A673 (cell line): Measurements from ENCODE around the gene ZFPM1. TPM values are rescaled to one million over a fixed set of nuclear protein-coding genes. Genes with fewer than 3 reads are reported as not detected.

Experiments
- BruUV-seq: library from RNA; stranded (reverse); fragments of 400-500 nt; replicated peaks from 2 replicates; lab custom pipeline; 2021; lab: Mats Ljungman, UMichigan
- CTCF ChIA-PET: fragments of 300-600 bp; sonication (Branson Sonifier 250); formaldehyde crosslinking; loops from one replicate; lab custom pipeline; 2022; ENCODE audit warnings: antibody characterized with exemption; lab: Charles Lee
- POLR2A ChIA-PET: fragments of 300-600 bp; sonication (Branson Sonifier 250); formaldehyde crosslinking; loops from one replicate; lab custom pipeline; 2022; ENCODE audit warnings: antibody characterized with exemption; ENCODE audit not compliant: low non-redundant PET; lab: Charles Lee
- DNase-seq: peaks from one replicate; pipeline ENCODE4 v3.0.0-alpha.2; 2015; ENCODE audit warnings: low spot score
- H3K27ac ChIP-seq: fragments of 200-600 bp; sonication (generic); 2 replicates; pipeline ENCODE4 v1.5.1; 2016; ENCODE audit warnings: mixed run types, low read depth, mild to moderate bottlenecking, mixed read lengths, antibody characterized with exemption, low read length; ENCODE audit not compliant: poor library complexity, severe bottlenecking
- H3K27me3 ChIP-seq: fragments of 200-600 bp; sonication (generic); replicated peaks from 2 replicates; pipeline ENCODE4 v1.6.1; 2017; ENCODE audit warnings: mixed run types, low read depth, mild to moderate bottlenecking, mixed read lengths, antibody characterized with exemption, low read length; ENCODE audit not compliant: insufficient read depth, poor library complexity
- H3K36me3 ChIP-seq: fragments of 200-600 bp; sonication (generic); 2 replicates; pipeline ENCODE4 v1.6.1; 2016; ENCODE audit warnings: mixed run types, mild to moderate bottlenecking, mixed read lengths, antibody characterized with exemption, low read length; ENCODE audit not compliant: insufficient read depth, poor library complexity, severe bottlenecking
- H3K4me1 ChIP-seq: fragments of 200-600 bp; sonication (generic); 2 replicates; pipeline ENCODE4 v1.6.1; 2017; ENCODE audit warnings: mixed run types, mild to moderate bottlenecking, mixed read lengths, antibody characterized with exemption, low read length; ENCODE audit not compliant: insufficient read depth, poor library complexity, severe bottlenecking
- H3K4me3 ChIP-seq: fragments of 200-600 bp; sonication (generic); 2 replicates; pipeline ENCODE4 v1.5.1; 2016; ENCODE audit warnings: low read depth, mixed run types, mild to moderate bottlenecking, mixed read lengths, low read length; ENCODE audit not compliant: poor library complexity, severe bottlenecking
- H3K9me3 ChIP-seq: fragments of 200-600 bp; sonication (generic); 2 replicates; pipeline ENCODE4 v1.6.1; 2016; ENCODE audit warnings: mixed run types, low read depth, mild to moderate bottlenecking, mixed read lengths, antibody characterized with exemption, low read length; ENCODE audit not compliant: poor library complexity, severe bottlenecking
- CTCF ChIP-seq: fragments of 300-800, 200-600 bp; sonication (generic); conservative IDR thresholded peaks from 2 replicates; pipeline ENCODE4 v1.5.1; 2017; ENCODE audit warnings: low read depth, mild to moderate bottlenecking, antibody characterized with exemption, low read length, moderate library complexity, mixed read lengths
- EZH2 ChIP-seq: fragments of 200-600 bp; sonication (generic); IDR thresholded peaks from 2 replicates; pipeline ENCODE4 v1.6.1; 2017; ENCODE audit warnings: borderline replicate concordance, low read depth, mild to moderate bottlenecking, mixed read lengths, antibody characterized with exemption, low read length; ENCODE audit not compliant: poor library complexity, severe bottlenecking
- intact Hi-C: fragments of 100-400 bp; cut with micrococcal nuclease; formaldehyde crosslinking; loops from one replicate; pipeline ENCODE4 v1.10.0; 2022; ENCODE audit not compliant: unreplicated experiment
- total RNA-seq: library from RNA; stranded (reverse); gene quantifications from 2 replicates; pipeline ENCODE4 v1.2.3, GENCODE V29; 2021

Gene ZFPM1
- total RNA-seq, 1 experiment from 2014 or later, result 5.6 TPM

- TF ChIP-seq CTCF (no peak), EZH2 (no peak)
These were observed 130.0 kb downstream of the ZFPM1 start for GRCh38 chr16:88582912-88583575.

GRCh38 chr16:88584676-88585075 is 131.6 kb downstream of the ZFPM1 start:
- Histone ChIP-seq H3K9me3 (no peaks in the 10 kb centered on the region), H3K27ac (no peak overlapping the region), H3K4me1 (no peaks in the 10 kb centered on the region), H3K36me3 (peaks cover 39% of the 10 kb centered on the region), H3K4me3 (no peak overlapping the region), H3K27me3 (no peaks in the 10 kb centered on the region)
- TF ChIP-seq CTCF (no peak), EZH2 (no peak)
- intact Hi-C loops, result no loop called here
- ChIA-PET CTCF (no interaction called here), POLR2A (no interaction called here)
- no peak for DNase-seq
- no TSS peak for BruUV-seq

More at GRCh38 chr16:88582912-88583575, 130.0 kb downstream of the ZFPM1 start:
- ChIA-PET CTCF (no interaction called here), POLR2A (no interaction called here)
- no peaks in the 10 kb centered on the region for H3K4me1 ChIP-seq
- no peak overlapping the region for H3K4me3 ChIP-seq
- no peak for DNase-seq
- no peaks in the 10 kb centered on the region for H3K9me3 ChIP-seq
- peaks cover 30% of the 10 kb centered on the region for H3K36me3 ChIP-seq
- intact Hi-C loops, result no loop called here
- no TSS peak for BruUV-seq
- H3K27me3 ChIP-seq, result no peaks in the 10 kb centered on the region
- no peak overlapping the region for H3K27ac ChIP-seq

GRCh38 chr16:88585269-88585668 is 132.2 kb downstream of the ZFPM1 start:
- no peak for TF ChIP-seq CTCF
- TF ChIP-seq EZH2, result no peak
- intact Hi-C loops, result no loop called here
- H3K27me3 ChIP-seq, result no peaks in the 10 kb centered on the region
- CTCF ChIA-PET, result no interaction called here
- H3K9me3 ChIP-seq, result no peaks in the 10 kb centered on the region
- no TSS peak for BruUV-seq
- no peak overlapping the region for H3K4me3 ChIP-seq
- peaks cover 42% of the 10 kb centered on the region for H3K36me3 ChIP-seq
- DNase-seq, result no peak
- POLR2A ChIA-PET, result no interaction called here
- no peaks in the 10 kb centered on the region for H3K4me1 ChIP-seq
- no peak overlapping the region for H3K27ac ChIP-seq
